Activated T-cell treated with anti-CD3 and anti-CD28 coated beads, Interleukin-2, amount 50 U/mL, for 72 hours (primary cell): ENCODE results near the gene VASH2. TPM values are rescaled to one million over a fixed set of nuclear protein-coding genes. Genes with fewer than 3 reads are reported as not detected.
A peak's percentile ranks its signal among the peaks of the same experiment; 100 is the strongest.
"Not testable (repeated sequence)": the region's sequence is repeated elsewhere in the genome, so short reads cannot be mapped to it uniquely, and the experiment has no call there.

ENCODE experiments used
- ATAC-seq, 2 donors: fragments of 150-1000 bp; cut with Tn5 transposase; replicated peaks in 1 of 2; 2 replicates each; pipeline ENCODE4 v1.10.0; 2021; ENCODE audit warnings: moderate library complexity in 2 of 2, mild to moderate bottlenecking in 1 of 2
- DNase-seq, 2 donors: peaks; one replicate each; pipeline ENCODE4 v3.0.0; 2021 to 2022; ENCODE audit warnings: mixed read lengths in 1 of 2
- H3K27ac Mint-ChIP-seq: one replicate; pipeline ENCODE4 v1.8.0; 2022; ENCODE audit warnings: mild to moderate bottlenecking, moderate library complexity, mixed read lengths
- H3K27me3 Mint-ChIP-seq: one replicate; pipeline ENCODE4 v1.8.0; 2022; ENCODE audit warnings: low read depth, mixed read lengths
- H3K36me3 Mint-ChIP-seq, 2 donors: one replicate each; pipeline ENCODE4 v1.8.0; 2022; ENCODE audit warnings: mixed read lengths in 2 of 2, mild to moderate bottlenecking in 1 of 2; ENCODE audit not compliant: insufficient read depth in 2 of 2
- H3K4me1 Mint-ChIP-seq: one replicate; pipeline ENCODE4 v1.8.0; 2022; ENCODE audit warnings: low read depth, mixed read lengths
- H3K4me3 Mint-ChIP-seq, 2 donors: one replicate each; pipeline ENCODE4 v1.8.0; 2022; ENCODE audit warnings: mild to moderate bottlenecking in 2 of 2, mixed read lengths in 2 of 2, moderate library complexity in 2 of 2
- H3K9me3 Mint-ChIP-seq, 2 donors: one replicate each; pipeline ENCODE4 v1.8.0; 2022; ENCODE audit warnings: mixed read lengths in 2 of 2
- total RNA-seq, 2 donors: library from RNA; stranded (reverse); gene quantifications; one replicate each; pipeline ENCODE4 v1.2.3, GENCODE V29; 2022

Gene VASH2
- total RNA-seq, 2 donors from 2014 or later, result 0.62 to 0.74 TPM

DNA sequence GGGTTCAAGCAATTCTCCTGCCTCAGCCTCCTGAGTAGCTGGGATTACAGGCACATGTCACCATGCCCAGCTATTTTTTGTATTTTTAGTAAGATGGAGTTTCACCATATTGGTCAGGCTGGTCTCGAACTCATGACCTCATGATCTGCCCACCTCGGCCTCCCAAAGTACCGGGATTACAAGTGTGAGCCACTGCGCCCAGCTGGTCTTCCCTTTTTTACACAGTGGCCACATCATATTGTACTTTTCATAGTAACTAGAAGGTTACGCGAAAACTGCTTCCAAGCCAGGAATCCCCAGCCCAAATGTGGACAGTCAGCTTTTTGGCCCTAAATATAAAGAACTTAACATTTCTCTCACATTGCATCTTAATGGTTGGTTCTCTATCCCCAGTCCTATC, 4.2 kb downstream of the VASH2 start:
- DNase-seq (no peak), ATAC-seq (no peak)
- peaks cover 37% of the 10 kb centered on the region for H3K27me3 Mint-ChIP-seq
- no peaks in the 10 kb centered on the region for H3K36me3 Mint-ChIP-seq
- H3K4me1 Mint-ChIP-seq, result peaks cover 10% of the 10 kb centered on the region
- no peak overlapping the region for H3K4me3 Mint-ChIP-seq
- no peak overlapping the region for H3K27ac Mint-ChIP-seq
- no peaks in the 10 kb centered on the region for H3K9me3 Mint-ChIP-seq

DNA sequence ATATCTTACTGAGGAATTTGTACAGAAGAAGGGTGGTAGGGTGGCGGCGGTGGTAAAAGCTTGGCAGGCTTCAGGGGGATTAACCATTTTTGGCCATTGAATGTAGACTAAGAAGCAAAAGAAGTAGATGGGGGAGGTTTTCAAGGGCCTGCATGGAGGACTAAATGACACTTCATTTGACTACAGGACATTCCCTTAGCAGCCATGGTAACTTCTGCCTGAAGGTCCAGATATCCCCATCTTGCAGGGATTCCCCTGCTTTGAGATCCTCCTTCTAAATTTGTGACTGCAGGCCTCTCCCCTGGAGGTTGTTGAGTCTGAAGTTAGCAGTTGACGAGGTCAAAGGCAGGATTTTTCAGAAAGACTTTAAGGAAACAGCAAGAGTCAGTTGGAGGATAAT, 4.8 kb downstream of the VASH2 start:
- Mint-ChIP-seq H3K4me1 (peaks cover 8% of the 10 kb centered on the region), H3K27ac (no peak overlapping the region), H3K4me3 (no peak overlapping the region), H3K36me3 (no peaks in the 10 kb centered on the region), H3K9me3 (no peaks in the 10 kb centered on the region), H3K27me3 (peaks cover 31% of the 10 kb centered on the region)
- DNase-seq, result no peak
- ATAC-seq, result no peak

DNA sequence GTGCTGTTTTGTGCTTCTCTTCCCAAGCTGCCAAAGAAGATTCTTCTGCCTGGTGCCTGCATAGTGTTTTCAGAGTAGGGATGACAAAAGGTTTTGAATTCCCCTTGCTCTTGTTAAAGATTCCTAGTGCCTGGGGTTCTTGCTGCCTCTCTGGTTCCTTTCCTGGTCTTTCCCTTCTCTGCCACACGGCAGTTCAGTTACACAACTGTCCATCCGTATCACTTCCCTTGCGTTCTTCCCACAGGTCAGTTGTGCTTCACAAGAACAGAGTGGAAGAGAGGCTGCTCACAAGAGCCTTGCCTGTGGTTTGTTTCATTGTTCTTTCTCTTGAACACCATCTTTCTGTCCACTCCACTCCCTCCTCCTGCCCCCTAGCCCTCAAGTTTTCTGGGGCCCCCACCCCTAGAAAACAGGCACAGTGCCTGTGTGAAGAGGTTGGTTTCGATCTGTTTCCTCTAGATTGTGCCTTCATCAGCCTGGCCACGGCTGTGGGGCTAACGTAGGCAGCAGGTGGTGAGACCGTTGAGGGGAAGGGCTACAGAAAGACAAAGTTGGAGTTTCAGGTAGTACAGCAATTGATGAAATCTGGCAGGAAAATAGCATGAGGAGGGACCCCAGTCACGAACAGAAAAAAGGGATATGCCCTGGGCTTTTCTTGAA, 5.8 kb downstream of the VASH2 start:
- Mint-ChIP-seq H3K27ac (no peak overlapping the region), H3K27me3 (peaks cover 28% of the 10 kb centered on the region), H3K4me1 (peaks cover under 1% of the 10 kb centered on the region), H3K4me3 (no peak overlapping the region), H3K9me3 (no peaks in the 10 kb centered on the region), H3K36me3 (no peaks in the 10 kb centered on the region)
- no peak for ATAC-seq
- DNase-seq, result no peak

DNA sequence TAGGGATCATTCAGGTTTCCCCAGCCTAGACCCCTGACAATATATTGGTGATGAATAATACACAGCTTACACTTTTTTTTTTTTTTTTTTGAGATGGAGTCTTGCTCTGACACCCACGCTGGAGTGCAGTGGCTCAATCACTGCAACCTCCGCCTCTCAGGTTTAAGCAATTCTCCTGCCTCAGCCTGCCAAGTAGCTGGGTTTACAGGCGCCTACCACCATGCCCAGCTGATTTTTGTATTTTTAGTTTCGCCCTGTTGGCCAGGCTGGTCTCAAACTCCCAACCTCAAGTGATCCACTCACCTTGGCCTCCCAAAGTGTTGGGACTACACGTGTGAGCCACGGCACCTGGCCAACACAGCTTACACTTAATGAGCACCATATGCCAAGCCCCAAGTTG, 7.2 kb downstream of the VASH2 start:
- no peaks in the 10 kb centered on the region for H3K4me1 Mint-ChIP-seq
- H3K4me3 Mint-ChIP-seq, result no peak overlapping the region
- no peak overlapping the region for H3K27ac Mint-ChIP-seq
- no peaks in the 10 kb centered on the region for H3K9me3 Mint-ChIP-seq
- no peak for ATAC-seq
- H3K36me3 Mint-ChIP-seq, result no peaks in the 10 kb centered on the region
- H3K27me3 Mint-ChIP-seq, result peaks cover 19% of the 10 kb centered on the region
- no peak for DNase-seq

DNA sequence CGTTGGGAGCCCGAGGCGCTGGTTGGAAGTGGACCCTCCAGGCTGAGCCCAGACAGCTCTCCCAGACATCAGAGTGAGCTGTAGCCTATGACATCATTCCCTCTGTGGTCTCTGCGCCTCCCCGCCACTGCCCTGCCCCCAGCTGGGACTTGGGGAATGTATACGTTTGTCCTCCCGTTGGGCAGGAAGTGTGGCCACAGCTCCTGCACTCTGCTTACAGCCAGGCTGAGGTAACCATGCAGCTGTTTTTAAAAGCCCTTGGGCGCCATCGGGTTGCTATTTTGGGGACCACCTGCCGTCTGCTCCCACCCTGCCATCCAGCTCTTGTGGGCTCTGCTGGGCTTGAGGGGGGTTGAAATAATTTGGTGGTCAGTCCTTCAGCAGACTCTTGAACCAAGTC, 7.8 kb downstream of the VASH2 start:
- Mint-ChIP-seq H3K27me3 (peaks cover 13% of the 10 kb centered on the region), H3K4me3 (no peak overlapping the region), H3K36me3 (no peaks in the 10 kb centered on the region), H3K9me3 (no peaks in the 10 kb centered on the region), H3K27ac (no peak overlapping the region), H3K4me1 (no peaks in the 10 kb centered on the region)
- no peak for ATAC-seq
- DNase-seq, result no peak

DNA sequence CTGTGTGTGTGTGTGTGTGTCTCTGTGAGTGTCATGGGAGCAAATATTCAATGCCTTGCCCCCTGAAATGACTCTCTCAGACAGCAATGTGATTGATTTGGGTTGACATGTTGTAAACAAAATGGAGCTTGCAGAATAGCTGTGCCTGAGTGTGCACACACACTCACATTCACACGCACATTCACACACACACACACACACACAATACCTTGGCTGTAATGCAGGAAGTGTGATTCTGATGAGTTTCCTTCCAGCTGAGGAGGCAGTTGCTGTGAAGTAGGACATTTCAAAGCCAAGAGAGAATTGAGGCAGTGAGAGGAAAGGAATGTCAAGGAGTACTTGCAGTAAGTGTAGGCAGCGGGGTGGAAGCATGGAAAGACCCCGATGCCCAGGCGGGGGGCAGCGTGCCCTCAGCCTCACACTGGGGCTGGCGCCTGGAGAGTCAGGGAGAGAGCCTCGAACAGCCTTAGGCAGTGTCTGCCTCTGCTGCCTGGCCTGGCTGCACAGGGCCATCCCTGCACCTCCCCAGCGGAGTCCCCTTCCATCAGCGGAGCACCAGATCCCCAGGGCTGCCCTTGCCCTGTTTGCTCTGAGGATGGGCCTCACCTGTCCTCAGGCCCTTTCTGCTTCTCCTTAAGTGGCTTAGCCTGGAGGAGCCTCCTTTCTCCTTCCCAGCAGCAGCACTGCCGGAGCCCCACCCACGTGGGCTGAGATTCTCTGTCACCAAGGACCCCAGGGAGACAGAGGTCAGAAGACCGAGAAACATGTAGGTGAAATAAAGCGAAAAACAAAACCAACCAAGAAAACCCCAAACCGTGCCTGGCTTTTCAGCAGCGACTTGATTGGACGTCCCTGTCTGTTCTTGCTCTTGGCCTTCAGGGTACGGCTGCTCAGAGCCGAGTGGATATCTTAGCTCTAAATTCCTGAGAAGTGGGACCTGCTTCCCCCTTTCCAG, 9.2 kb downstream of the VASH2 start:
- ATAC-seq (no peak), DNase-seq (no peak)
- Mint-ChIP-seq H3K4me3 (no peak overlapping the region), H3K4me1 (no peaks in the 10 kb centered on the region), H3K27ac (no peak overlapping the region), H3K9me3 (no peaks in the 10 kb centered on the region), H3K27me3 (no peaks in the 10 kb centered on the region), H3K36me3 (no peaks in the 10 kb centered on the region)

DNA sequence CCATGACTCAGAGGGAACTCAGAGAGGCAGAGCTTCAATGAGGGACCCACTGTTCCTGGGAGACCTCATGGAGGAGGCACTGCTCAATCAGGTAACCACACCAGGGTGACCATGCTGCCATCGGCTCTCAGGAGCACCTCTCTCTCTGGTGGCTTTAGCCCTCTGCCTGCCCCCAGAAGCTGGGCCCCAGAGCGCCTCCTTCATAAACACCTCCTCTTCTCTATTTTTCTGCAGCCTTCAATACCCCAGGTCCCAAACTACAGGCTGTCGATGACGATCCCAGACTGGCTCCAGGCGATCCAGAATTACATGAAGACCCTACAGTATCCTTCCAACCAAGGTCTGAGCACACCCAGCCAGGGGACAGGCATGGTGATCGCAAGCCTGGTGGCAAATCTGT, 10.6 kb downstream of the VASH2 start:
- Mint-ChIP-seq H3K4me3 (no peak overlapping the region), H3K36me3 (no peaks in the 10 kb centered on the region), H3K27me3 (peaks cover 6% of the 10 kb centered on the region), H3K4me1 (no peaks in the 10 kb centered on the region), H3K27ac (no peak overlapping the region), H3K9me3 (no peaks in the 10 kb centered on the region)
- no peak for ATAC-seq
- no peak for DNase-seq

DNA sequence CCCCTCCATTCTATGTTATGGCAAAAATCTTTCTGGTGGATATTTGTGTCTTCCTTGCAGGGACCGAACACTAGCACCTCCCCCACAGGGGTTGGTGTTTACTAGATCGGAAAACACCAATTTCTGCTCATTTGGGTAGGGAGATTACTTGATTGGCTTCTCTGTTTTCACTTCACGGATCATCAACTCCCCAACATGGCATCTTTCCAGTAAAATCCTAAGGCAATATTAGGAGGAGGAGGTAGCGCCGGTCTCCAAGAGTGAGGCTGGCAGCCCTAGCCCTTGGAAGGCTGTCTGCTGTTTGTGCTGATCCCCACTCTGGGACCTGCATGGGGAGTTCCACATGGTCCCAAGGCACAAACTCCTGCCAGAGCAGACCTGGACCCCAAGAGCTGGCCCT, 12.2 kb downstream of the VASH2 start:
- Mint-ChIP-seq H3K27ac (no peak overlapping the region), H3K36me3 (no peaks in the 10 kb centered on the region), H3K4me3 (no peak overlapping the region), H3K27me3 (peaks cover 17% of the 10 kb centered on the region), H3K9me3 (no peaks in the 10 kb centered on the region), H3K4me1 (no peaks in the 10 kb centered on the region)
- ATAC-seq (no peak), DNase-seq (no peak)

DNA sequence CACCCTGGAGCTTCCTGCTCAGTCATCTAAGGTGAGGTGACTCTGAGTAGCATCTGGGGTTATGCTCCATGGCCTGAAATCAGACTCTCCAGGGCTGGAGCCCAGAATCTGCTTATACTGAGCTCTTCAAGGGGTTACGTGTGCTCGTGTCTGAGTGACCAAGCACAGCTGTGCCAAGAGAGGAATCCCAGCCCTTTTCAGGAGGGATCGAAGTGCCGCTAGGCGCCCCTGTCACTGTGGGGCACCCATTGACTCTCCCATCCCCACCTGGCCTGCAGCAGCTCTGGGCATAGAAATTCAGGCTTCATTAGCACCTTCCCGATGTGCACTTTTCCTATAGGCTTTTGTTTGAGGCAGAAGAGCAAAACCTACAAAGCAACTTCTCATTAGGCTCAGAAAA, 13.8 kb downstream of the VASH2 start:
- Mint-ChIP-seq H3K4me1 (no peaks in the 10 kb centered on the region), H3K9me3 (no peaks in the 10 kb centered on the region), H3K27me3 (peaks cover 24% of the 10 kb centered on the region), H3K27ac (no peak overlapping the region), H3K36me3 (no peaks in the 10 kb centered on the region), H3K4me3 (no peak overlapping the region)
- DNase-seq (no peak), ATAC-seq (no peak)

DNA sequence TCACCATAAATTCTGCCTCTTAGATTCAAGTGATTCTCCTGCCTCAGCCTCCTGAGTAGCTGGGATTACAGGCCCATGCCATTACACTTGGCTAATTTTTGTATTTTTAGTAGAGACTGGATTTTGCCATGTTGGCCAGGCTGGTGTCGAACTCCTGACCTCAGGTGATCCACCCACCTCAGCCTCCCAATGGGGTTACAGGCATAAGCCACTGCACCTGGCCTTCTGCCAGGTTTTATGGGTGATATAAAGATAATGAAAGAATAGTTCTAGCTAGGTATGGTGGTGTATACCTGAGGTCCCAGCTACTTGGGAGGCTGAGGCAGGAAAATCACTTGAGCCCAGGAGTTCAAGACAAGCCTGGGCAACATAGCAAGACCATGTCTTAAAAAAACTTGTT, 14.7 kb downstream of the VASH2 start:
- H3K4me3 Mint-ChIP-seq, ATAC-seq, H3K4me1 Mint-ChIP-seq, H3K27ac Mint-ChIP-seq, H3K9me3 Mint-ChIP-seq, DNase-seq, H3K36me3 Mint-ChIP-seq: not testable (repeated sequence)
- H3K27me3 Mint-ChIP-seq, result peaks cover 30% of the 10 kb centered on the region

DNA sequence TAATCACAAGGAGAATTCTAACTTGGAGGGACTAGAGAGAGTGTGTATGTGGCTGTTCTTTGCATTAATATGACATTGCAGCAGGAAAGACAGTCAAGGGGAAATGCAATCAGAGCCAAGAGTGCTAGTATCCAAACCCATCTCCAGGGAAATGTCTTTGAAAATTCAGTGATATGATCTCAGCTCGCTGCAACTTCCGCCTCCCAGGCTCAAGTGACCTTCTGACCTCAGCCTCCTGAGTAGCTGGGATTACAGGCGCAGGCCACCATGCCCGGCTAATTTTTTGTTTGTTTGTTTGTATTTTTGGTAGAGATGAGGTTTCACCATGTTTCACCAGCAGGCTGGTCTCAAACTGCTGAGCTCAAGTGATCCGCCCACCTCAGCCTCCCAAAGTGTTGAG, 16.3 kb downstream of the VASH2 start:
- Mint-ChIP-seq H3K4me3 (no peak overlapping the region), H3K4me1 (no peaks in the 10 kb centered on the region), H3K9me3 (no peaks in the 10 kb centered on the region), H3K36me3 (no peaks in the 10 kb centered on the region), H3K27me3 (peaks cover 31% of the 10 kb centered on the region), H3K27ac (no peak overlapping the region)
- no peak for ATAC-seq
- no peak for DNase-seq

DNA sequence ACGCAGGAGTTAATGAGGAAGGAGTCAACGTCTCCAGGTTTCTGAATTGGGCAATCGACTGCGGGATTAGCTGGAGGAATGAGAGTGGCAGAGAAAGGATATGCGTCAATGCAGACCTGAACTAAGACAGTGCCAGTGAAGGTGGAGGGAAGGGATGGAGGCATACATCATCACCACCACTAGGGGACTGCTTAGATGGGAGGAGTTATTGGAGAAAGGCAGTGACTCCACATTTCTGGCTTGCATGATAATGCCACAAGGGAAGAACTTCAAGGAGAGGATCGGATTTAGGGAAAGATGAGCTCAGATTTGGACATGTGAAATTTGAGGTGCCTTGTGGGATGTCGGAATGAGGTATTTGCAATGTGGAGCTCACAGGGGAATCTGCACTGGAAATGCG, 17.5 kb downstream of the VASH2 start:
- no peaks in the 10 kb centered on the region for H3K9me3 Mint-ChIP-seq
- no peak overlapping the region for H3K27ac Mint-ChIP-seq
- DNase-seq (no peak), ATAC-seq (peak in 1 of 2 donors; percentile 47)
- no peak overlapping the region for H3K4me3 Mint-ChIP-seq
- H3K4me1 Mint-ChIP-seq, result no peaks in the 10 kb centered on the region
- H3K36me3 Mint-ChIP-seq, result no peaks in the 10 kb centered on the region
- H3K27me3 Mint-ChIP-seq, result peaks cover 31% of the 10 kb centered on the region

DNA sequence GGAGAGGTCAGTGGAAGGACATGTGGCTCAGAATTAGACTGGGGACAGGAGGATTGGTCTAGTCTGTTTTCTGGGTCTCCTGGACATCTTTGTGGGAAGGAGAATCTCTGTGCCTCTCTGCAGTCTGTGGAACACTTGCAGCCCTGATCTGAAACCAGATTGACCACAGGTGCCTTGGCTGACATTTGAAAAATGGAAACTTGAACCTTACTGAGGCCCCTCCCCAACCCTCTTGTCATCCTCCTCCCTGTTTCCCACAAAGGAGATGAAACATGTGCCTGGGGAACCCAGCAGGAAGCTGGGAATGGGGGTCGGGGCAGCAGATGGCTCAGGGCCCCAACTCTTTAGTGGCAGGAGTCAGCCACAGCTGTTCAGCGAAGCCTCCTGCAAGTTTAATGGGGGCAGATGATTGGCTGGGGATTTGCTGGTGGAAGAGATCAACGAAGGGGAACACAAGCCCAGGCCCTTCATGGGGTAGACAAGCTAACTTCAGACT, 18.1 kb downstream of the VASH2 start:
- no peaks in the 10 kb centered on the region for H3K4me1 Mint-ChIP-seq
- no peak overlapping the region for H3K4me3 Mint-ChIP-seq
- ATAC-seq (no peak), DNase-seq (no peak)
- H3K36me3 Mint-ChIP-seq, result no peaks in the 10 kb centered on the region
- H3K27me3 Mint-ChIP-seq, result peaks cover 31% of the 10 kb centered on the region
- no peak overlapping the region for H3K27ac Mint-ChIP-seq
- H3K9me3 Mint-ChIP-seq, result no peaks in the 10 kb centered on the region
